GM12872 (cell line): Measurements from ENCODE around the gene SCYGR8.

Source experiments
- CTCF ChIP-seq: IDR thresholded peaks from 3 replicates; pipeline ENCODE4 v1.5.1; 2011; ENCODE audit warnings: low read depth, mild to moderate bottlenecking, low read length, moderate library complexity; ENCODE audit not compliant: insufficient read depth

The SCYGR8 gene

GRCh38 chr2:227782804-227783203 is 37.1 kb downstream of the SCYGR8 start:
- no peak for TF ChIP-seq CTCF

GRCh38 chr2:227783404-227784138 is 37.9 kb downstream of the SCYGR8 start:
- no peak for TF ChIP-seq CTCF

- no peak for TF ChIP-seq CTCF
These were observed 39.6 kb downstream of the SCYGR8 start for GRCh38 chr2:227785293-227785692.

- TF ChIP-seq CTCF, result no peak
These were observed 42.9 kb downstream of the SCYGR8 start for GRCh38 chr2:227788561-227789018.

- TF ChIP-seq CTCF, result no peak
These were observed 44.1 kb downstream of the SCYGR8 start for GRCh38 chr2:227789803-227790202.

- TF ChIP-seq CTCF, result no peak
These were observed 47.5 kb downstream of the SCYGR8 start for GRCh38 chr2:227793148-227793712.
